Neural cell (in vitro differentiated cells): ENCODE data around the gene NTSR2. TPM values are rescaled to one million over a fixed set of nuclear protein-coding genes. Genes with fewer than 3 reads are reported as not detected.

ENCODE experiments used
- H2AFZ ChIP-seq: fragments of 200-600, 300-800 bp; sonication (generic), shearing (Covaris generic); 2 replicates; pipeline ENCODE4 v1.6.0; 2014; ENCODE audit warnings: low read depth, mild to moderate bottlenecking, antibody characterized with exemption, low read length, moderate library complexity
- H3F3A ChIP-seq: fragments of 200-600 bp; shearing (Covaris generic); 2 replicates; pipeline ENCODE4 v1.6.1; 2016; ENCODE audit warnings: mild to moderate bottlenecking, moderate library complexity, mixed read lengths, antibody characterized with exemption, low read length; ENCODE audit not compliant: insufficient read depth, poor library complexity, severe bottlenecking
- H3K27ac ChIP-seq: fragments of 200-600, 300-800 bp; sonication (generic), shearing (Covaris generic); 2 replicates; pipeline ENCODE4 v1.5.1; 2014; ENCODE audit warnings: mild to moderate bottlenecking, low read length, moderate library complexity
- H3K27me3 ChIP-seq: fragments of 300-800, 200-600 bp; sonication (generic), shearing (Covaris generic); 2 replicates; pipeline ENCODE4 v1.6.0; 2014; ENCODE audit warnings: mild to moderate bottlenecking, low read depth, low read length, moderate library complexity; ENCODE audit not compliant: insufficient read depth
- H3K36me3 ChIP-seq: fragments of 300-800, 200-600 bp; sonication (generic), shearing (Covaris generic); 2 replicates; pipeline ENCODE4 v1.5.1; 2014; ENCODE audit warnings: mild to moderate bottlenecking, antibody characterized with exemption, low read length, moderate library complexity; ENCODE audit not compliant: insufficient read depth
- H3K4me2 ChIP-seq: fragments of 300-800, 200-600 bp; sonication (generic), shearing (Covaris generic); 2 replicates; pipeline ENCODE4 v1.6.0; 2014; ENCODE audit warnings: mild to moderate bottlenecking, low read length
- H3K4me3 ChIP-seq: fragments of 300-800, 200-600 bp; sonication (generic), shearing (Covaris generic); 2 replicates; pipeline ENCODE4 v1.5.1; 2014; ENCODE audit warnings: mild to moderate bottlenecking, low read length, moderate library complexity
- H3K79me2 ChIP-seq: fragments of 200-600 bp; shearing (Covaris generic); replicated peaks from 2 replicates; pipeline ENCODE4 v1.6.0; 2014; ENCODE audit warnings: mild to moderate bottlenecking, low read length, moderate library complexity; ENCODE audit not compliant: insufficient read depth
- H3K9ac ChIP-seq: fragments of 300-800, 200-600 bp; sonication (generic), shearing (Covaris generic); 2 replicates; pipeline ENCODE4 v1.6.1; 2016; ENCODE audit warnings: mild to moderate bottlenecking, low read length, mixed read lengths
- H3K9me2 ChIP-seq: fragments of 200-600 bp; shearing (Covaris generic); 2 replicates; pipeline ENCODE4 v1.6.1; 2016; ENCODE audit warnings: mild to moderate bottlenecking, low read length, mixed read lengths; ENCODE audit not compliant: insufficient read depth
- H3K9me3 ChIP-seq: fragments of 200-600, 300-800 bp; sonication (generic), shearing (Covaris generic); 2 replicates; pipeline ENCODE4 v1.6.1; 2016; ENCODE audit warnings: mild to moderate bottlenecking, mixed run types, low read length, moderate library complexity, mixed read lengths
- H4K20me1 ChIP-seq: fragments of 200-600 bp; shearing (Covaris generic); 2 replicates; pipeline ENCODE4 v1.6.1; 2016; ENCODE audit warnings: mild to moderate bottlenecking, mixed run types; ENCODE audit not compliant: insufficient read depth
- EP300 ChIP-seq: fragments of 450-650 bp; conservative IDR thresholded peaks from 2 replicates; pipeline ENCODE4 v1.6.1; 2014; ENCODE audit warnings: antibody characterized with exemption, mild to moderate bottlenecking, moderate library complexity; ENCODE audit not compliant: poor library complexity, severe bottlenecking
- EZH2 ChIP-seq: fragments of 200-600, 300-800 bp; shearing (Covaris generic), sonication (generic); IDR thresholded peaks from 2 replicates; pipeline ENCODE4 v1.6.1; 2014; ENCODE audit warnings: antibody characterized with exemption, low read length, borderline replicate concordance, mild to moderate bottlenecking; ENCODE audit not compliant: insufficient read depth, poor library complexity, severe bottlenecking
- MXI1 ChIP-seq: fragments of 450-650 bp; conservative IDR thresholded peaks from 2 replicates; pipeline ENCODE4 v1.6.1; 2014; ENCODE audit warnings: antibody characterized with exemption, mild to moderate bottlenecking; ENCODE audit not compliant: poor library complexity, severe bottlenecking
- POLR2AphosphoS5 ChIP-seq: IDR thresholded peaks from 2 replicates; pipeline ENCODE4 v1.6.1; 2012
- RAD21 ChIP-seq: fragments of 450-650 bp; conservative IDR thresholded peaks from 2 replicates; pipeline ENCODE4 v1.6.1; 2014; ENCODE audit warnings: antibody characterized with exemption, mild to moderate bottlenecking, moderate library complexity
- SMC3 ChIP-seq: fragments of 450-650 bp; conservative IDR thresholded peaks from 2 replicates; pipeline ENCODE4 v1.6.1; 2014; ENCODE audit warnings: antibody characterized with exemption, mild to moderate bottlenecking, moderate library complexity; ENCODE audit not compliant: poor library complexity
- TAF1 ChIP-seq: IDR thresholded peaks from 2 replicates; pipeline ENCODE4 v1.6.1; 2012; ENCODE audit warnings: low read depth
- polyA plus RNA-seq: library from polyadenylated mRNA; depleted of rRNA; stranded (reverse); fragments of >200 nt; gene quantifications from 2 replicates; pipeline ENCODE4 v1.2.3, GENCODE V29; 2014
- TF ChIP-seq, protein P1 (sequence below): fragments of 450-650 bp; IDR thresholded peaks from 2 replicates; pipeline ENCODE4 v1.5.1; 2014; ENCODE audit warnings: antibody characterized with exemption, mild to moderate bottlenecking, moderate library complexity; ENCODE audit not compliant: poor library complexity, severe bottlenecking
- TF ChIP-seq, protein P2 (sequence below): IDR thresholded peaks from 2 replicates; pipeline ENCODE4 v1.6.1; 2012; ENCODE audit warnings: borderline replicate concordance

Gene NTSR2
- polyA plus RNA-seq, 1 donor from 2014 or later: not detected

- Histone ChIP-seq H3K79me2 (no peaks in the 10 kb centered on the region), H4K20me1 (no peaks in the 10 kb centered on the region), H3K4me3 (no peak overlapping the region), H3F3A (no peaks in the 10 kb centered on the region), H3K27me3 (no peaks in the 10 kb centered on the region), H3K9ac (no peak overlapping the region), H3K27ac (no peak overlapping the region), H3K36me3 (no peaks in the 10 kb centered on the region), H3K9me2 (no peaks in the 10 kb centered on the region), H2AFZ (no peak overlapping the region), H3K4me2 (no peak overlapping the region), H3K9me3 (no peaks in the 10 kb centered on the region)
- TF ChIP-seq EZH2 (no peak), RAD21 (no peak), POLR2AphosphoS5 (no peak), TAF1 (no peak), EP300 (no peak), MXI1 (no peak), SMC3 (no peak)
- TF ChIP-seq, protein P1, sequence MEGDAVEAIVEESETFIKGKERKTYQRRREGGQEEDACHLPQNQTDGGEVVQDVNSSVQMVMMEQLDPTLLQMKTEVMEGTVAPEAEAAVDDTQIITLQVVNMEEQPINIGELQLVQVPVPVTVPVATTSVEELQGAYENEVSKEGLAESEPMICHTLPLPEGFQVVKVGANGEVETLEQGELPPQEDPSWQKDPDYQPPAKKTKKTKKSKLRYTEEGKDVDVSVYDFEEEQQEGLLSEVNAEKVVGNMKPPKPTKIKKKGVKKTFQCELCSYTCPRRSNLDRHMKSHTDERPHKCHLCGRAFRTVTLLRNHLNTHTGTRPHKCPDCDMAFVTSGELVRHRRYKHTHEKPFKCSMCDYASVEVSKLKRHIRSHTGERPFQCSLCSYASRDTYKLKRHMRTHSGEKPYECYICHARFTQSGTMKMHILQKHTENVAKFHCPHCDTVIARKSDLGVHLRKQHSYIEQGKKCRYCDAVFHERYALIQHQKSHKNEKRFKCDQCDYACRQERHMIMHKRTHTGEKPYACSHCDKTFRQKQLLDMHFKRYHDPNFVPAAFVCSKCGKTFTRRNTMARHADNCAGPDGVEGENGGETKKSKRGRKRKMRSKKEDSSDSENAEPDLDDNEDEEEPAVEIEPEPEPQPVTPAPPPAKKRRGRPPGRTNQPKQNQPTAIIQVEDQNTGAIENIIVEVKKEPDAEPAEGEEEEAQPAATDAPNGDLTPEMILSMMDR: no peak
- TF ChIP-seq, protein P2, sequence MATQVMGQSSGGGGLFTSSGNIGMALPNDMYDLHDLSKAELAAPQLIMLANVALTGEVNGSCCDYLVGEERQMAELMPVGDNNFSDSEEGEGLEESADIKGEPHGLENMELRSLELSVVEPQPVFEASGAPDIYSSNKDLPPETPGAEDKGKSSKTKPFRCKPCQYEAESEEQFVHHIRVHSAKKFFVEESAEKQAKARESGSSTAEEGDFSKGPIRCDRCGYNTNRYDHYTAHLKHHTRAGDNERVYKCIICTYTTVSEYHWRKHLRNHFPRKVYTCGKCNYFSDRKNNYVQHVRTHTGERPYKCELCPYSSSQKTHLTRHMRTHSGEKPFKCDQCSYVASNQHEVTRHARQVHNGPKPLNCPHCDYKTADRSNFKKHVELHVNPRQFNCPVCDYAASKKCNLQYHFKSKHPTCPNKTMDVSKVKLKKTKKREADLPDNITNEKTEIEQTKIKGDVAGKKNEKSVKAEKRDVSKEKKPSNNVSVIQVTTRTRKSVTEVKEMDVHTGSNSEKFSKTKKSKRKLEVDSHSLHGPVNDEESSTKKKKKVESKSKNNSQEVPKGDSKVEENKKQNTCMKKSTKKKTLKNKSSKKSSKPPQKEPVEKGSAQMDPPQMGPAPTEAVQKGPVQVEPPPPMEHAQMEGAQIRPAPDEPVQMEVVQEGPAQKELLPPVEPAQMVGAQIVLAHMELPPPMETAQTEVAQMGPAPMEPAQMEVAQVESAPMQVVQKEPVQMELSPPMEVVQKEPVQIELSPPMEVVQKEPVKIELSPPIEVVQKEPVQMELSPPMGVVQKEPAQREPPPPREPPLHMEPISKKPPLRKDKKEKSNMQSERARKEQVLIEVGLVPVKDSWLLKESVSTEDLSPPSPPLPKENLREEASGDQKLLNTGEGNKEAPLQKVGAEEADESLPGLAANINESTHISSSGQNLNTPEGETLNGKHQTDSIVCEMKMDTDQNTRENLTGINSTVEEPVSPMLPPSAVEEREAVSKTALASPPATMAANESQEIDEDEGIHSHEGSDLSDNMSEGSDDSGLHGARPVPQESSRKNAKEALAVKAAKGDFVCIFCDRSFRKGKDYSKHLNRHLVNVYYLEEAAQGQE: no peak
Measured at GRCh38 chr2:11691076-11691660, 21.2 kb upstream of the NTSR2 start.

DNA sequence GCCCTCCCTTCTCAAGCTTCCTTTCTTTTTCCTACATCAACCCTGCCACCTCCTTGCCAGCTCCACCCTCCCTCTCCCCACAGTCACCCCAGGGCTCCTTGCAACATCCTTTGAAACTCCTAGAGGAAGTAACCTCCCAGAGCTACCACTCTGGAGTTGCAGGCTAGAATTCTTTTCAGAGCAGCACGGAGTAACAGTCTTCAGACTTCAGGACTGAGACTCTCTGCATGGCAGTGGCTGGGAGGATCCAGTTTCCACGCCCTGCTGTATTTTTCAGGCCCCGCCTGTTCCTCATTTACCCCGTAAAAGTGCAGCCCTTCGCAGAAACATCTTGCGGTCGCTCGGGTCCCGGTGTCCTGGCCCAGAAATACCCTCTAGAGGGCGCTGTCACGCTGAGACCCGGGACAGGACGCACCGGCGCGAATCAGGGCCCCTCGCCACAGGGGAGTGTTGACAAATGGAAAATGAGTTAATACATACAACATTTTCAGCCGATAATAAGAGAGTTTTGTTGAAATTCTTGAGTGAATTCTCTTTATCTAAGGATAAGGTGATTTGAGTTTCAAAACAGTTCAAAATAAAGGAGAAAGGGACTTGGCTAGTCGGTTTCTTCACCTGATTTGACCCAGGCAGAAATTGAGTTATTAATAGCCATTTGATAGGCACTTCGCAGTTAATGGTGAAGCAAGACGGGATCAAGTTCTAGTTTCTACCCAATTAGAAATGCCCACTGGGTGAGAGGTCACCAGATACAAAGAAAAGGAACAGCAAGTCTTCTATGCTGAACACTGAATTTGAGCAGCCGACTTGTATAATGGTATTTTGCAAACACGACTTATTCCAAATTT, 18.5 kb upstream of the NTSR2 start:
- Histone ChIP-seq H3K9me2 (no peaks in the 10 kb centered on the region), H3K9me3 (no peaks in the 10 kb centered on the region), H3K9ac (no peak overlapping the region), H2AFZ (no peak overlapping the region), H3K27me3 (no peaks in the 10 kb centered on the region), H3K36me3 (no peaks in the 10 kb centered on the region), H3K27ac (no peak overlapping the region), H3K79me2 (no peaks in the 10 kb centered on the region), H4K20me1 (no peaks in the 10 kb centered on the region), H3K4me2 (no peak overlapping the region), H3K4me3 (no peak overlapping the region), H3F3A (no peaks in the 10 kb centered on the region)
- TF ChIP-seq EZH2 (no peak), TAF1 (no peak)
- TF ChIP-seq, protein P1: peak; percentile 55
